K562 (cell line): ENCODE measurements around the gene PLP2. TPM values are rescaled to one million over a fixed set of nuclear protein-coding genes. Genes with fewer than 3 reads are reported as not detected.
"Not testable (repeated sequence)": the region's sequence is repeated elsewhere in the genome, so short reads cannot be mapped to it uniquely, and the experiment has no call there.

ENCODE experiments used
- ATAC-seq: fragments of 200-7000 bp; cut with Tn5 transposase; 3 replicates; pipeline ENCODE4 v1.9.1; 2020; ENCODE audit warnings: moderate library complexity
- BruUV-seq: library from RNA; stranded (reverse); fragments of 400-500 nt; replicated peaks from 2 replicates; lab custom pipeline; 2021; lab: Mats Ljungman, UMichigan
- CTCF ChIA-PET: fragments of 300-600 bp; formaldehyde crosslinking; extraction: SDS; loops from one replicate; lab custom pipeline; 2021; ENCODE audit warnings: low intra/inter-chr PET ratio; lab: Yijun Ruan, JAX
- POLR2A ChIA-PET: fragments of 300-600, 350-650 bp; sonication (Branson Sonifier 250); formaldehyde crosslinking; extraction: SDS; loops from one replicate; lab custom pipeline; 2021; ENCODE audit warnings: antibody characterized with exemption, inconsistent platforms; lab: Yijun Ruan, JAX
- DNase-seq, 4 experiments: peaks; one replicate each; pipeline versions ENCODE4 v3.0.0 to v3.0.0-alpha.2; 2011 to 2018; ENCODE audit warnings: low spot score in 3 of 4, mixed read lengths in 3 of 4; ENCODE audit errors: extremely low read depth in 1 of 4
- FAIRE-seq: peaks from 2 replicates; lab custom pipeline; 2011; peaks lifted over from hg19 to GRCh38; lab: Jason Lieb, UNC
- H2AFZ ChIP-seq: 2 replicates; pipeline ENCODE4 v1.6.0; 2011; ENCODE audit warnings: low read depth, low read length, control low read depth, inconsistent platforms
- H3K27ac ChIP-seq: fragments of 200-600 bp; 3 replicates; pipeline ENCODE4 v1.8.0; 2011; ENCODE audit warnings: low read depth, mild to moderate bottlenecking, control low read depth, inconsistent platforms, low read length, moderate library complexity, mixed read lengths; ENCODE audit errors: extremely low read depth
- H3K27me3 ChIP-seq, 2 experiments: fragments of 300-600 bp in 1 of 2; 2 replicates in 1 of 2; 3 replicates in 1 of 2; pipeline versions ENCODE4 v1.6.0 to v1.8.0; 2011; ENCODE audit warnings: inconsistent platforms in 2 of 2, low read length in 2 of 2, mild to moderate bottlenecking in 1 of 2, mixed read lengths in 1 of 2, moderate library complexity in 1 of 2; ENCODE audit not compliant: control insufficient read depth in 2 of 2, insufficient read depth in 2 of 2
- H3K36me3 ChIP-seq: fragments of 300-600 bp; 3 replicates; pipeline ENCODE4 v1.8.0; 2011; ENCODE audit warnings: mild to moderate bottlenecking, low read length, inconsistent platforms; ENCODE audit not compliant: control insufficient read depth, insufficient read depth
- H3K4me1 ChIP-seq, 2 experiments: fragments of 200-600 bp in 1 of 2; replicated peaks in 1 of 2; 2 replicates in 1 of 2; 3 replicates in 1 of 2; pipeline versions ENCODE4 v1.5.1 to v1.8.0; 2011; ENCODE audit warnings: inconsistent platforms in 2 of 2, low read length in 2 of 2, mild to moderate bottlenecking in 1 of 2, mixed read lengths in 1 of 2, moderate library complexity in 1 of 2; ENCODE audit not compliant: control insufficient read depth in 2 of 2, insufficient read depth in 2 of 2
- H3K4me2 ChIP-seq: 2 replicates; pipeline ENCODE4 v1.6.1; 2011; ENCODE audit warnings: low read length, control low read depth, inconsistent platforms, mixed read lengths; ENCODE audit not compliant: insufficient read depth
- H3K4me3 ChIP-seq: fragments of 200-600 bp; sonication (generic), shearing (Covaris generic); 2 replicates; pipeline ENCODE4 v1.5.1; 2016; ENCODE audit warnings: control low read depth, inconsistent platforms
- H3K79me2 ChIP-seq: fragments of 200-600 bp; 3 replicates; pipeline ENCODE4 v1.8.0; 2011; ENCODE audit warnings: low read length, inconsistent platforms; ENCODE audit not compliant: control insufficient read depth, insufficient read depth
- H3K9ac ChIP-seq, 2 experiments: 2 replicates each; pipeline versions ENCODE4 v1.6.0 to v1.6.1; 2011; ENCODE audit warnings: low read depth in 2 of 2, low read length in 2 of 2, control low read depth in 1 of 2, inconsistent platforms in 1 of 2, mild to moderate bottlenecking in 1 of 2, mixed read lengths in 1 of 2; ENCODE audit not compliant: insufficient read depth in 1 of 2
- H3K9me1 ChIP-seq: one replicate; pipeline ENCODE4 v1.6.0; 2011; ENCODE audit warnings: inconsistent platforms, mild to moderate bottlenecking, low read length, moderate library complexity; ENCODE audit not compliant: control insufficient read depth, insufficient read depth
- H3K9me3 ChIP-seq: replicated peaks from 2 replicates; pipeline ENCODE4 v1.5.1; 2011; ENCODE audit warnings: low read depth, low read length, inconsistent platforms; ENCODE audit not compliant: control insufficient read depth, insufficient read depth
- H4K20me1 ChIP-seq: replicated peaks from 2 replicates; pipeline ENCODE4 v1.6.1; 2011; ENCODE audit warnings: low read length, inconsistent platforms, mixed read lengths; ENCODE audit not compliant: control insufficient read depth, insufficient read depth
- CHD2 ChIP-seq: IDR thresholded peaks from 2 replicates; pipeline ENCODE4 v1.6.1; 2011; ENCODE audit warnings: low read depth, low read length
- PBX2 ChIP-seq, 2 experiments: IDR thresholded peaks in 1 of 2; conservative IDR thresholded peaks in 1 of 2; 2 replicates each; pipeline ENCODE4 v1.6.1; 2016; ENCODE audit warnings: low read depth in 2 of 2, mild to moderate bottlenecking in 1 of 2, missing compliant biosample characterization in 1 of 2, missing genetic modification characterization in 1 of 2, moderate library complexity in 1 of 2
- ZNF395 ChIP-seq: fragments of 200-800 bp; sonication (Bioruptor generic); IDR thresholded peaks from 2 replicates; pipeline ENCODE4 v1.6.1; 2017; ENCODE audit warnings: missing genetic modification characterization, missing compliant biosample characterization
- WGBS: fragments of 100-300 bp; shearing (Covaris generic); methylation state at CpG from one replicate; pipeline ENCODE4 v1.1.6; 2016; ENCODE audit warnings: low coverage, mixed read lengths; ENCODE audit not compliant: insufficient coverage; ENCODE audit errors: missing lambda C conversion rate; 5-methylcytosine and 5-hydroxymethylcytosine counted together
- in situ Hi-C: fragments of 300-500 bp; cut with MboI; formaldehyde crosslinking; loops from 4 replicates; pipeline ENCODE4 v1.15.0; 2018; ENCODE audit warnings: inconsistent platforms, mixed read lengths
- intact Hi-C: fragments of 100-400 bp; cut with micrococcal nuclease; formaldehyde crosslinking; loops from 2 replicates; pipeline ENCODE4 v1.14.2; 2022
- polyA plus RNA-seq, 8 experiments: library from polyadenylated mRNA; depleted of rRNA in 4 of 8; stranded (reverse) in 5 of 8; unstranded in 3 of 8; fragments of >200 nt; fragmentation: Nextera tagmentation in 2 of 8; fragmentation: Illumina TruSeq in 1 of 8; extraction: Ambion mirVana in 2 of 8; extraction: Trizol in 1 of 8; gene quantifications; 2 replicates each; pipeline versions ENCODE4 v1.2.1 to v1.2.3, GENCODE V29; 2011 to 2014; ENCODE audit warnings: inconsistent platforms in 1 of 8, missing spikeins in 1 of 8
- total RNA-seq, 7 experiments: library from RNA; depleted of rRNA in 6 of 7; stranded (reverse); fragments of >200 nt in 6 of 7; fragmentation: Illumina TruSeq in 2 of 7; extraction: Trizol in 2 of 7; gene quantifications; 2 replicates each; pipeline versions ENCODE4 v1.2.1 to v1.2.3, GENCODE V29; 2011 to 2021; ENCODE audit warnings: low replicate concordance in 1 of 7
- TF ChIP-seq, protein P1 (sequence below): fragments of 250-450 bp; sonication (Bioruptor Pico); IDR thresholded peaks from 2 replicates; pipeline ENCODE4 v1.4.0; 2020
- TF ChIP-seq, protein P2 (sequence below), 2 experiments: fragments of 450-650 bp; conservative IDR thresholded peaks; 2 replicates each; pipeline ENCODE4 v1.6.1; 2017; ENCODE audit warnings: mild to moderate bottlenecking in 2 of 2, moderate library complexity in 2 of 2

Gene PLP2
- total and polyA plus RNA-seq, 9 of the 15 experiments (the other 6 are each of a cell fraction or from before 2014, with no cell fraction given) = 34.7 to 236 (median 112) TPM

- DNase-seq, H3K27me3 ChIP-seq, ATAC-seq, H4K20me1 ChIP-seq, H2AFZ ChIP-seq, H3K9me3 ChIP-seq, POLR2A ChIA-PET, BruUV-seq, CTCF ChIA-PET, in situ Hi-C loops, FAIRE-seq, H3K9me1 ChIP-seq: not testable (repeated sequence)
- Histone ChIP-seq H3K36me3 (peaks cover 56% of the 10 kb centered on the region; the same call in 2 of the 3 replicates), H3K4me2 (peak overlapping the region; percentile 91), H3K79me2 (peaks cover 30% of the 10 kb centered on the region), H3K4me1 (peaks cover 40 to 57% of the 10 kb centered on the region in 2 experiments), H3K9ac (peak overlapping the region; percentile 67 to 88; a peak in 3 of 4 replicates), H3K4me3 (peak overlapping the region; percentile 57), H3K27ac (peak overlapping the region; percentile 76)
- intact Hi-C loops = loop anchor here (10.0 kb wide), 2 partner anchors 219 to 369 kb away; partner anchors contain the start of genes HDAC6 and OTUD5
- TF ChIP-seq ZNF395 = 0 out of 2 replicates have a peak, but pooled peaks have one; percentile 25
- 78% methylated on average over 7 of the region's 8 CpGs for WGBS
These were observed 1.8 kb downstream of the PLP2 start for GRCh38 chrX:49173544-49173943.

DNA sequence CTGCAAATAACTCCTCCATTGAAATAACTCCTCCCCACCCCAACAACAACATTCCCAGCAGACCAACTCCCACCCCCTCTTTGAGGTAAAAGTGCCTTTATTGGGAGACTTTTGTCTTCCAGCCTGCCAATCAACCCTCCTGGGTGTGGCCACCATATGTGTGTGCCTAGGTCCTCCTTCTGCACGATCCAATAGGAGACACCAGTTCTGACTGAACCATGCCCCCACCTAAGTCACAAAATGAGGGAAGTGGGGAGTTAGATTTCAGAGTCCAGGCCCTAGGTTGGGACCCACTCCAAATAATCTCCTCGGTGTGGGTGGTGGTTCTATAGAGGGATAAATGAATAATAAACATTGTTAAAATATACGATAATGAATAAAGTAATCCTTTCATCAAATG, 3.0 kb downstream of the PLP2 start:
- H3K4me3 ChIP-seq = no peak overlapping the region
- H3K27me3 ChIP-seq = no peaks in the 10 kb centered on the region
- H3K9me3 ChIP-seq = no peaks in the 10 kb centered on the region
- 33% methylated on average over 3 of the region's 3 CpGs for WGBS
- H3K4me1 ChIP-seq = peaks cover 33 to 62% of the 10 kb centered on the region in 2 experiments
- no peaks in the 10 kb centered on the region; the same call in 1 of the 2 replicates for H4K20me1 ChIP-seq
- H3K9me1 ChIP-seq = peaks cover 3% of the 10 kb centered on the region
- peak; percentile 58 for ATAC-seq
- peaks cover 68% of the 10 kb centered on the region; the same call in 2 of the 3 replicates for H3K36me3 ChIP-seq
- POLR2A ChIA-PET = interaction anchor here (0.7 kb wide), 2 partner anchors 23 to 201 kb away, joined by 3 to 5 read pairs; no protein-coding TSS in a partner anchor
- in situ Hi-C loops = no loop called here
- CTCF ChIA-PET = no interaction called here
- H3K4me2 ChIP-seq = peak overlapping the region; percentile 63
- peak overlapping the region; percentile 55; the same call in 1 of the 3 replicates for H3K27ac ChIP-seq
- intact Hi-C loops = loop anchor here (2.0 to 10.0 kb wide), 4 partner anchors 52 to 370 kb away; partner anchors contain the start of genes GPKOW, HDAC6, OTUD5 and TFE3
- DNase-seq = peak in 2 of 4 experiments; percentile 41 to 73
- no peak overlapping the region for H2AFZ ChIP-seq
- peak overlapping the region in 1 of 2 experiments; percentile 30; a peak in 1 of 4 replicates for H3K9ac ChIP-seq
- peak; percentile 89 for FAIRE-seq
- BruUV-seq = no TSS peak
- peaks cover 30% of the 10 kb centered on the region for H3K79me2 ChIP-seq
- no peak for TF ChIP-seq CHD2
- TF ChIP-seq PBX2 (CRISPR knock-in tag; IDR thresholded peaks at IDR 0.05; ENCODE audit: low read depth) = peak; percentile 63
- peak; percentile 79 for TF ChIP-seq PBX2 (tag; conservative IDR thresholded peaks at IDR 0.05; ENCODE audit: low read depth)
- TF ChIP-seq, protein P1, sequence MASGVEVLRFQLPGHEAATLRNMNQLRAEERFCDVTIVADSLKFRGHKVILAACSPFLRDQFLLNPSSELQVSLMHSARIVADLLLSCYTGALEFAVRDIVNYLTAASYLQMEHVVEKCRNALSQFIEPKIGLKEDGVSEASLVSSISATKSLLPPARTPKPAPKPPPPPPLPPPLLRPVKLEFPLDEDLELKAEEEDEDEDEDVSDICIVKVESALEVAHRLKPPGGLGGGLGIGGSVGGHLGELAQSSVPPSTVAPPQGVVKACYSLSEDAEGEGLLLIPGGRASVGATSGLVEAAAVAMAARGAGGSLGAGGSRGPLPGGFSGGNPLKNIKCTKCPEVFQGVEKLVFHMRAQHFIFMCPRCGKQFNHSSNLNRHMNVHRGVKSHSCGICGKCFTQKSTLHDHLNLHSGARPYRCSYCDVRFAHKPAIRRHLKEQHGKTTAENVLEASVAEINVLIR (CRISPR knock-in tag) = no peak
- TF ChIP-seq, protein P2, sequence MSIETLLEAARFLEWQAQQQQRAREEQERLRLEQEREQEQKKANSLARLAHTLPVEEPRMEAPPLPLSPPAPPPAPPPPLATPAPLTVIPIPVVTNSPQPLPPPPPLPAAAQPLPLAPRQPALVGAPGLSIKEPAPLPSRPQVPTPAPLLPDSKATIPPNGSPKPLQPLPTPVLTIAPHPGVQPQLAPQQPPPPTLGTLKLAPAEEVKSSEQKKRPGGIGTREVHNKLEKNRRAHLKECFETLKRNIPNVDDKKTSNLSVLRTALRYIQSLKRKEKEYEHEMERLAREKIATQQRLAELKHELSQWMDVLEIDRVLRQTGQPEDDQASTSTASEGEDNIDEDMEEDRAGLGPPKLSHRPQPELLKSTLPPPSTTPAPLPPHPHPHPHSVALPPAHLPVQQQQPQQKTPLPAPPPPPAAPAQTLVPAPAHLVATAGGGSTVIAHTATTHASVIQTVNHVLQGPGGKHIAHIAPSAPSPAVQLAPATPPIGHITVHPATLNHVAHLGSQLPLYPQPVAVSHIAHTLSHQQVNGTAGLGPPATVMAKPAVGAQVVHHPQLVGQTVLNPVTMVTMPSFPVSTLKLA (conservative IDR thresholded peaks at IDR 0.05) = 0 out of 4 replicates have a peak, but pooled peaks of 1 of the 2 experiments have one; percentile 10
